DND-41 (cell line): Measurements from ENCODE around the gene RBM47.

Experiments
- ATAC-seq: fragments of 200-7000 bp; cut with Tn5 transposase; 3 replicates; pipeline ENCODE4 v1.9.1; 2021; ENCODE audit warnings: low read depth; ENCODE audit not compliant: insufficient read depth
- DNase-seq: peaks from one replicate; pipeline ENCODE4 v3.0.0-alpha.2; 2020
- H2AFZ ChIP-seq: 2 replicates; pipeline ENCODE4 v1.6.0; 2012; ENCODE audit warnings: low read depth, low read length
- H3K27ac ChIP-seq: 2 replicates; pipeline ENCODE4 v1.5.1; 2012; ENCODE audit warnings: low read length, inconsistent platforms
- H3K27me3 ChIP-seq: fragments of 200-600 bp; sonication (generic); 2 replicates; pipeline ENCODE4 v1.6.0; 2012; ENCODE audit warnings: low read length, mild to moderate bottlenecking, inconsistent platforms; ENCODE audit not compliant: insufficient read depth, poor library complexity
- H3K36me3 ChIP-seq: 2 replicates; pipeline ENCODE4 v1.5.1; 2012; ENCODE audit warnings: low read length, inconsistent platforms; ENCODE audit not compliant: insufficient read depth
- H3K4me1 ChIP-seq: 2 replicates; pipeline ENCODE4 v1.5.1; 2012; ENCODE audit warnings: mild to moderate bottlenecking, low read length; ENCODE audit not compliant: insufficient read depth
- H3K4me2 ChIP-seq: 2 replicates; pipeline ENCODE4 v1.6.0; 2012; ENCODE audit warnings: mild to moderate bottlenecking, moderate library complexity, low read length, inconsistent platforms; ENCODE audit not compliant: insufficient read depth
- H3K4me3 ChIP-seq, 2 experiments: fragments of 200-600 bp in 1 of 2; shearing (Covaris generic) in 1 of 2; 2 replicates each; pipeline ENCODE4 v1.5.1; 2012 to 2016; ENCODE audit warnings: inconsistent platforms in 2 of 2, low read length in 2 of 2, mild to moderate bottlenecking in 2 of 2, low read depth in 1 of 2, moderate library complexity in 1 of 2
- H3K79me2 ChIP-seq: 2 replicates; pipeline ENCODE4 v1.6.0; 2012; ENCODE audit warnings: low read length, inconsistent platforms; ENCODE audit not compliant: insufficient read depth
- H3K9ac ChIP-seq: 2 replicates; pipeline ENCODE4 v1.6.0; 2012; ENCODE audit warnings: low read depth, mild to moderate bottlenecking, inconsistent platforms, low read length, moderate library complexity
- H3K9me3 ChIP-seq: 2 replicates; pipeline ENCODE4 v1.5.1; 2012; ENCODE audit warnings: low read length, moderate library complexity, mild to moderate bottlenecking, inconsistent platforms; ENCODE audit not compliant: insufficient read depth, severe bottlenecking
- H4K20me1 ChIP-seq: 2 replicates; pipeline ENCODE4 v1.6.0; 2012; ENCODE audit warnings: low read length; ENCODE audit not compliant: insufficient read depth
- EZH2 ChIP-seq: IDR thresholded peaks from 3 replicates; pipeline ENCODE4 v1.6.1; 2012; ENCODE audit warnings: borderline replicate concordance, low read depth, mild to moderate bottlenecking, moderate library complexity, low read length, inconsistent platforms; ENCODE audit not compliant: severe bottlenecking
- TF ChIP-seq, protein P1 (sequence below): IDR thresholded peaks from 2 replicates; pipeline ENCODE4 v1.5.1; 2012; ENCODE audit warnings: borderline replicate concordance, low read length, moderate library complexity, mild to moderate bottlenecking; ENCODE audit not compliant: poor library complexity, severe bottlenecking; ENCODE audit errors: extremely low read depth

The RBM47 gene

DNA sequence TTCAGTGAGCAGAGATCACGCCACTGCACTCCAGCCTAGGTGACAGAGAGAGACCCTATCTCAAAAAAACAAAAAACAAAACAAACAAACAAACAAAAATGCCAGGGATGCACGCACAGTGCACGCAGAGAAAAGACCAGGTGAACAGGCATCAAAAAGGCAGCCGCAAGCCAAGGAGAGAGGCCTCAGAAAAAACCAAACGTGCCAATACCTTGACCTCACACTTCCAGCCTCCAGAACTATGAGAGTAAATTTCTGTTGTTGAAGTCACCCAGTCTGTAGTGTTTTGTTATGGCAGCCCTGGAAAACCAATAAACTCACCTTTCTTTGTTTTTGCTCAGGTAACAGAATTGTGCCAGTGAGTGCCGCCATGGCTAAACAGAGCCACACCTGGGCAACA lies 228.6 kb downstream of the RBM47 start:
- Histone ChIP-seq H3K27ac (no peak overlapping the region), H3K4me1 (no peaks in the 10 kb centered on the region), H3K9me3 (no peaks in the 10 kb centered on the region), H3K9ac (no peak overlapping the region), H4K20me1 (no peaks in the 10 kb centered on the region), H3K27me3 (no peaks in the 10 kb centered on the region), H3K4me2 (no peak overlapping the region), H3K4me3 (no peak overlapping the region), H3K79me2 (no peaks in the 10 kb centered on the region), H2AFZ (no peak overlapping the region), H3K36me3 (no peaks in the 10 kb centered on the region)
- ATAC-seq = no peak
- TF ChIP-seq, protein P1, sequence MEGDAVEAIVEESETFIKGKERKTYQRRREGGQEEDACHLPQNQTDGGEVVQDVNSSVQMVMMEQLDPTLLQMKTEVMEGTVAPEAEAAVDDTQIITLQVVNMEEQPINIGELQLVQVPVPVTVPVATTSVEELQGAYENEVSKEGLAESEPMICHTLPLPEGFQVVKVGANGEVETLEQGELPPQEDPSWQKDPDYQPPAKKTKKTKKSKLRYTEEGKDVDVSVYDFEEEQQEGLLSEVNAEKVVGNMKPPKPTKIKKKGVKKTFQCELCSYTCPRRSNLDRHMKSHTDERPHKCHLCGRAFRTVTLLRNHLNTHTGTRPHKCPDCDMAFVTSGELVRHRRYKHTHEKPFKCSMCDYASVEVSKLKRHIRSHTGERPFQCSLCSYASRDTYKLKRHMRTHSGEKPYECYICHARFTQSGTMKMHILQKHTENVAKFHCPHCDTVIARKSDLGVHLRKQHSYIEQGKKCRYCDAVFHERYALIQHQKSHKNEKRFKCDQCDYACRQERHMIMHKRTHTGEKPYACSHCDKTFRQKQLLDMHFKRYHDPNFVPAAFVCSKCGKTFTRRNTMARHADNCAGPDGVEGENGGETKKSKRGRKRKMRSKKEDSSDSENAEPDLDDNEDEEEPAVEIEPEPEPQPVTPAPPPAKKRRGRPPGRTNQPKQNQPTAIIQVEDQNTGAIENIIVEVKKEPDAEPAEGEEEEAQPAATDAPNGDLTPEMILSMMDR = no peak
- TF ChIP-seq EZH2 = no peak
- DNase-seq = no peak

- Histone ChIP-seq H3K27me3 (no peaks in the 10 kb centered on the region), H3K9me3 (no peaks in the 10 kb centered on the region), H4K20me1 (no peaks in the 10 kb centered on the region), H3K9ac (no peak overlapping the region), H3K4me1 (no peaks in the 10 kb centered on the region), H3K27ac (no peak overlapping the region), H3K4me3 (no peak overlapping the region), H3K4me2 (no peak overlapping the region), H2AFZ (no peak overlapping the region), H3K79me2 (no peaks in the 10 kb centered on the region), H3K36me3 (no peaks in the 10 kb centered on the region)
- TF ChIP-seq, protein P1 = no peak
- no peak for TF ChIP-seq EZH2
- ATAC-seq (no peak), DNase-seq (no peak)
Measured at GRCh38 chr4:40399578-40399977, 230.1 kb downstream of the RBM47 start.

DNA sequence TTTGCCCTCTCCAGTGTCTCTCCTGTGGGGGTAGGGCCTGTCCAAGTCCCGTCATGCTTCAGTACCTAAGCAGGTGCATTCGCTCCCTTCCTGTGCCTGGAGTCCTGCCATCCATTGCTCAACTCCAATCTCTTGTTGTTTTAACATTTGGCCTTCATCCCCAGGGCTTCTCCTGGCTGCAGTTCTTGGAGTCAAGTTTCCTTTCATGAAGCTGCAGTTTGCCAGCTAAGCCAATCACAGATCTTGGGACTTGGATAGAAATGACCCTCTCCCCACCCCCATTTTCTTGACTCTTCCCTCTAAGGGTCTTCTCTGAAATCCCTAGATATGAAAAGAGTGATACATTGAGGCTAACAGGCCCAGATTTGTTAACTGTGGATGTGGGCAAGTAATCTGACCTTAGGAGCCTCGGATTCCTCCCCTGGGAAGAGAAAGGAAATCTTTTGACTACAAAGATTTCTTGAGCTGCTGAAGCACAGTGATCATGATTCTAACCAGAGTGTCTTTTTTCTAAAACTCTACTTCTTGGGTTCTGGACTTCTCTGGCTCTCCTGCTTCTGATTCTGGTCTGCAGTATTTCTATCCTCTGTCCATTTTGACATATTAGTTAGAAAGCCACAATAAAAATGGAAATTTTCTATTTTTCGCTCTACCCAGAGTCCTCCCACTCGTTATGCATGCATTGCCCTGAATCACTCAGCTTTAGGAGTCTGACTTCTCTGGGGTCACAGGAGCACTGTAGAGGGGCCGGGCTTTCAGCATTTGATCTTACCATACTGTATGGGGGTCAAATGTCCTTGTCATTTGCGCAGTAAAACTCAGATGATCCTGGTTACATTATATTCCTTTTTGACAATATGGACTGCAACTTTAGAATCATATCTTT lies 233.5 kb downstream of the RBM47 start:
- DNase-seq = no peak
- H3K36me3 ChIP-seq = no peaks in the 10 kb centered on the region
- ATAC-seq = no peak
- no peaks in the 10 kb centered on the region for H3K9me3 ChIP-seq
- H3K4me1 ChIP-seq = no peaks in the 10 kb centered on the region
- no peaks in the 10 kb centered on the region for H3K79me2 ChIP-seq
- no peak overlapping the region for H3K4me3 ChIP-seq
- H3K27ac ChIP-seq = no peak overlapping the region
- TF ChIP-seq EZH2 = no peak
- TF ChIP-seq, protein P1 = no peak
- H3K27me3 ChIP-seq = no peaks in the 10 kb centered on the region
- H3K9ac ChIP-seq = no peak overlapping the region
- no peak overlapping the region for H2AFZ ChIP-seq
- no peaks in the 10 kb centered on the region for H4K20me1 ChIP-seq
- no peak overlapping the region for H3K4me2 ChIP-seq
